Body of pancreas (tissue), 4 donors: ENCODE results near the gene NBEA.

Experiments
- CTCF ChIP-seq, 7 experiments: fragments of 450-650 bp in 4 of 7; fragments of 200-600 bp in 3 of 7; sonication (generic) in 3 of 7; IDR thresholded peaks; one replicate each; pipeline ENCODE4 v1.5.1; 2016 to 2019; ENCODE audit warnings: antibody characterized with exemption in 7 of 7
- POLR2A ChIP-seq, 3 donors: fragments of 450-650 bp; IDR thresholded peaks; one replicate each; pipeline ENCODE4 v1.6.1; 2016; ENCODE audit warnings: antibody characterized with exemption in 3 of 3, mild to moderate bottlenecking in 2 of 3

- TF ChIP-seq CTCF (IDR thresholded peaks at IDR 0.05) = peak; percentile 37 to 68 (median 63)
- TF ChIP-seq POLR2A (IDR thresholded peaks at IDR 0.05) = no peak
Observed at GRCh38 chr13:35164324-35164932, 222.4 kb downstream of the NBEA start.
